Activated naive CD4-positive, alpha-beta T cell treated with anti-CD3 and anti-CD28 coated beads, Interleukin-2, amount 10 ng/mL, durations not matched to agents 7 days and 5 days (primary cell): ENCODE data around the gene CEP170.
"Not testable (repeated sequence)": the region's sequence is repeated elsewhere in the genome, so short reads cannot be mapped to it uniquely, and the experiment has no call there.

ENCODE experiments used
- CTCF ChIA-PET: fragments of 350-600 bp; sonication (Branson Sonifier 250); formaldehyde crosslinking; loops from one replicate; lab custom pipeline; 2021; ENCODE audit warnings: antibody characterized with exemption; lab: Charles Lee
- DNase-seq: peaks from one replicate; pipeline ENCODE4 v3.0.0-alpha.2; 2020
- H3K27ac Mint-ChIP-seq: one replicate; pipeline ENCODE4 v1.8.0; 2021; ENCODE audit warnings: mild to moderate bottlenecking, moderate library complexity, mixed read lengths
- H3K27me3 Mint-ChIP-seq: one replicate; pipeline ENCODE4 v1.8.0; 2021; ENCODE audit warnings: mild to moderate bottlenecking, mixed read lengths
- H3K36me3 Mint-ChIP-seq: one replicate; pipeline ENCODE4 v1.8.0; 2021; ENCODE audit warnings: mixed read lengths
- H3K4me1 Mint-ChIP-seq: one replicate; pipeline ENCODE4 v1.8.0; 2021; ENCODE audit warnings: mixed read lengths
- H3K4me3 Mint-ChIP-seq: one replicate; pipeline ENCODE4 v1.8.0; 2021; ENCODE audit warnings: mild to moderate bottlenecking, moderate library complexity, mixed read lengths
- H3K9me3 Mint-ChIP-seq: one replicate; pipeline ENCODE4 v1.8.0; 2021; ENCODE audit warnings: mixed read lengths

The CEP170 gene

GRCh38 chr1:243121939-243122338, 133.1 kb downstream of the CEP170 start:
- CTCF ChIA-PET, H3K27me3 Mint-ChIP-seq, H3K36me3 Mint-ChIP-seq, DNase-seq, H3K9me3 Mint-ChIP-seq, H3K4me3 Mint-ChIP-seq, H3K27ac Mint-ChIP-seq: not testable (repeated sequence)
- peaks cover 13% of the 10 kb centered on the region for H3K4me1 Mint-ChIP-seq

DNA sequence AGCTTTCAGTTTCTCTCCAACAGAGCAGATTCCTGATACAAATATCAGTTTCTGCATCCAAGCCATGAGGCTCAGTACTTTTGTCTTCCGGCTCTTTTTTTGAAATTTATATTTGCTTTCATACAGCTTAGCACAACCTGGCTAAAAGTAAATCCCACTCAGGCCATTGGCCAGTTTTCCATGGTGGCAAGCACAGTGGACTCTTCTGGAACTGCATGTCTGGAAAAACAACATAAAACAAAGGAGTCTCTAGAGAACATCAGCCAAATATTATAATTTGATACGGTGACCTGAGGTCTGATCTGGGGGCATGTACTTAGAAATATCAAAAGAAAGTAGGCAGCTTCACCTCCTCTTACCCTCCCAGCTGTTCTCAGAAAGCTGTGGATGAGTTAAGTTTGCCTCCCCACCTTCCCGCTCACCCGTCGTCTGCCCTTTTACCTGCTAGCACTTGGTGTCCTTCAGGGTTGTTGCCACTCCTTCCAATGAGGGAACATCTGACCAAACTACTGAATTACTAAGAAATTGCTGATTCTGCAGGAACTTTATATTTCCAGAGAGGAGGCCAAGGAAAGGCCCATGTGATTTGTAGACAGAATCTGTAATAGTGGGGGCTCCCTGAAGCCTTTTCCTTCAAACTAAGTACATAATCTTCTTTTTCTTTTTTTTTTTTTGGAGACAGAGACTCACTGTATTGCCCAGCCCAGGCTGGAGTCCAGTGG, 136.3 kb downstream of the CEP170 start:
- not testable (repeated sequence) for DNase-seq, H3K9me3 Mint-ChIP-seq

DNA sequence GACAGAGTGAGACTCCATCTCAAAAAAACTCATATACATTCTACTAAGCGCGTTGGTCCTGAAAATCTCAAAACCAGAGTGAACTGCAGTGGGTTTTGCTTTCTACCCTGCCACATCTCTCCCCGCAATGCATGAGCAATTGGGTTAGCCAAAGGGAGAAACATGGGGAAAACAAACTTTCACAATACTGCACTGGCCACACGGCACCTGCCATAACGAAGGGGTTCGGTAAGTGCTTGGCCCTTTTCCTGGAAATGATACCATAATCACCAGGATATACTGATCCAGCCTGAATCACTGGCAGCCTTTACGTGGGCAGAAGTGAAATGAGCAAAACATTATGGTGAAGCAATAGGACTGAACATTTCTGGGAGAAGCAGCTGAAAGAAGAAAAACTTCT, 138.9 kb downstream of the CEP170 start:
- H3K27ac Mint-ChIP-seq, CTCF ChIA-PET, H3K4me1 Mint-ChIP-seq, H3K9me3 Mint-ChIP-seq, H3K36me3 Mint-ChIP-seq, DNase-seq, H3K4me3 Mint-ChIP-seq: not testable (repeated sequence)
- peaks cover 13% of the 10 kb centered on the region for H3K27me3 Mint-ChIP-seq

More for the DNA sequence above, 136.3 kb downstream of the CEP170 start:
- CTCF ChIA-PET = interaction anchor here (0.6 kb wide), 1 partner anchor 419 kb away, joined by 3 read pairs; no protein-coding TSS in a partner anchor
- H3K4me1 Mint-ChIP-seq = peaks cover 20% of the 10 kb centered on the region
- H3K4me3 Mint-ChIP-seq, H3K27ac Mint-ChIP-seq, H3K36me3 Mint-ChIP-seq: not testable (repeated sequence)
- H3K27me3 Mint-ChIP-seq = peaks cover 13% of the 10 kb centered on the region

GRCh38 chr1:243114769-243115168, 140.3 kb downstream of the CEP170 start:
- DNase-seq, H3K4me1 Mint-ChIP-seq, H3K27ac Mint-ChIP-seq, H3K36me3 Mint-ChIP-seq, H3K4me3 Mint-ChIP-seq, CTCF ChIA-PET, H3K9me3 Mint-ChIP-seq: not testable (repeated sequence)
- H3K27me3 Mint-ChIP-seq = peaks cover 13% of the 10 kb centered on the region

GRCh38 chr1:243114059-243114713, 140.9 kb downstream of the CEP170 start:
- DNase-seq, H3K36me3 Mint-ChIP-seq, H3K9me3 Mint-ChIP-seq, H3K27ac Mint-ChIP-seq, H3K4me1 Mint-ChIP-seq, CTCF ChIA-PET, H3K4me3 Mint-ChIP-seq: not testable (repeated sequence)
- H3K27me3 Mint-ChIP-seq = peaks cover 13% of the 10 kb centered on the region

DNA sequence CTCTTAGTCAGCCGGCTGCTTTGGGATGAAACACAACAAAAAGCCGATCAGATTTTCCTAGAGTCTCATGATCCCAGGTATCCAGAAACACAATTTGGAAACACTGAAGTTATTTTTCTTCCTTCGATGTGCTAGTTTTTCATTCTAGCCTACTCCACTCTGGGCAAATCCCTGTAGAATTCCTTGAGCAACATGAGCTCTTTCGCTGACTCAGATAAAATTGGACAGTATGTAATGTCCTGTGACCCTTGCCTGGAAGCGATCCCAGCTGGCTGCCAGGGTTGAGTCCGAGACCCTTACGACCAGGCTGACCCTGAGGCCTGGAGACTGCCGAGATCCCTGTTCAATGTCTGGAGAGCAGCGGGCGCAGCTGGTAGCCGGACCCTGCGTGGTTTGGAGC, 147.9 kb downstream of the CEP170 start:
- H3K9me3 Mint-ChIP-seq, CTCF ChIA-PET, H3K4me3 Mint-ChIP-seq, H3K4me1 Mint-ChIP-seq, H3K36me3 Mint-ChIP-seq, H3K27ac Mint-ChIP-seq, DNase-seq, H3K27me3 Mint-ChIP-seq: not testable (repeated sequence)

DNA sequence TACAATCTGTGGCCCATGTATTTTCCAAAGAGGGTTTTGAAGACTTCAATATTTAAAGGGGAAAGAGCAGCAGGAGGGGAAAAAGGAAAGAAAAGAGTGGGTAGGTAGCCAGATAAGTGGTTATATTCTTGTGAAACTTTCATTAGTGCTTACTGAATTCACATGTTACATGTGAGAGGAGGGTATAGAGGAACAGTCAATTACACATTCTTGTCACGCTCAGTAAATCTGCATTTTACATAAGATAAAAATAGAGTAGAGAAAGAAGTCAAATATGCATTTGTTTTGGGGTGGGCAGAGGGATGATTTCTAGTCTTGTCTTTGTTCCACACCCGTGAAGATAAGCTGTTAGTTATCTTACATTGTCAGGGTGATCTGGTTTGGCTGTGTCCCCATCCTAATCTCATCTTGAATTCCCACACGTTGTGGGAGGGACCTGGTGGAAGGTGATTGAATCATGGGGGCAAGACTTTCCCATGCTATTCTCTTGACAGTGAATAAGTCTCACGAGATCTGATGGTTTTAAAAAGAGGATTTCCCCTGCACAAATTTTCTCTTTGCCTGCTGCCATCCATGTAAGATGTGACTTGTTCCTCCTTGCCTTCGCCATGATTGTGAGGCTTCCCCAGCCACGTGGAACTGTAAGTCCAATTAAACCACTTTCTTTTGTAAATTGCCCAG, 149.3 kb downstream of the CEP170 start:
- H3K4me3 Mint-ChIP-seq, DNase-seq, H3K27ac Mint-ChIP-seq, H3K36me3 Mint-ChIP-seq, CTCF ChIA-PET, H3K27me3 Mint-ChIP-seq, H3K4me1 Mint-ChIP-seq, H3K9me3 Mint-ChIP-seq: not testable (repeated sequence)

- CTCF ChIA-PET = not testable (repeated sequence)
Observed at GRCh38 chr1:243105104-243105503, 150.0 kb downstream of the CEP170 start.

GRCh38 chr1:243104452-243104851, 150.6 kb downstream of the CEP170 start:
- H3K27me3 Mint-ChIP-seq, H3K4me3 Mint-ChIP-seq, H3K9me3 Mint-ChIP-seq, H3K4me1 Mint-ChIP-seq, DNase-seq, H3K27ac Mint-ChIP-seq, H3K36me3 Mint-ChIP-seq: not testable (repeated sequence)
- CTCF ChIA-PET = interaction anchor here (0.6 kb wide), 1 partner anchor 181 kb away, joined by 4 read pairs; no protein-coding TSS in a partner anchor

More at GRCh38 chr1:243105104-243105503, 150.0 kb downstream of the CEP170 start:
- H3K4me3 Mint-ChIP-seq, DNase-seq, H3K4me1 Mint-ChIP-seq, H3K27me3 Mint-ChIP-seq, H3K36me3 Mint-ChIP-seq, H3K9me3 Mint-ChIP-seq, H3K27ac Mint-ChIP-seq: not testable (repeated sequence)

DNA sequence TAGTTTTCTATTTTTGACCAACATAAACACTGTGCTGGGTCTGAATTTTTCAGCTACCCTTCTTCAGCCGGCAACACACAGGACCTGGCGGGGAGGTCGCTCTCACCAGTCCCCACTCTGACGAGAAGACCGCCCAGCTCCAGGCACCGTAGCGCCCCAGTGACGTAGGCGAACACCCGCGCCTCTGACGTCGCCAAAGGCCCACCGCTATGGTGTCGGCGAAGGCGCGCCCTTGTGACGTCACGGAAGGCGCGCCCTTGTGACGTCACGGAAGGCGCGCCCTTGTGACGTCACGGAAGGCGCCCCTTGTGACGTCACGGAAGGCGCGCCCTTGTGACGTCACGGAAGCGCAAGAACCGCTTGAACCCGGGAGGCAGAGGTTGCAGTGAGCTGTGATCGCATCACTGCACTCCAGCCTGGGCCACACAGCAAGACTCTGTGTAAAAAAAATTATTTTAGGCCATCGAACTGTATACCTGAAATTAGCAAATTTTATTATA, 153.5 kb downstream of the CEP170 start:
- H3K36me3 Mint-ChIP-seq, H3K9me3 Mint-ChIP-seq, H3K4me1 Mint-ChIP-seq, H3K27me3 Mint-ChIP-seq, CTCF ChIA-PET: not testable (repeated sequence)
- H3K4me3 Mint-ChIP-seq = peak overlapping the region; percentile 78
- H3K27ac Mint-ChIP-seq = peak overlapping the region; percentile 92
- peak; percentile 85 for DNase-seq

GRCh38 chr1:243087368-243087767, 167.7 kb downstream of the CEP170 start:
- CTCF ChIA-PET, DNase-seq, H3K4me3 Mint-ChIP-seq, H3K4me1 Mint-ChIP-seq, H3K27ac Mint-ChIP-seq, H3K27me3 Mint-ChIP-seq, H3K36me3 Mint-ChIP-seq, H3K9me3 Mint-ChIP-seq: not testable (repeated sequence)
